KG1 (cell line): ENCODE data around the gene ADM5.
A peak's percentile ranks its signal among the peaks of the same experiment; 100 is the strongest.

ENCODE experiments used
- DNase-seq: peaks from one replicate; lab custom pipeline; 2025; lab: John Stamatoyannopoulos, UW

ADM5 gene

DNA sequence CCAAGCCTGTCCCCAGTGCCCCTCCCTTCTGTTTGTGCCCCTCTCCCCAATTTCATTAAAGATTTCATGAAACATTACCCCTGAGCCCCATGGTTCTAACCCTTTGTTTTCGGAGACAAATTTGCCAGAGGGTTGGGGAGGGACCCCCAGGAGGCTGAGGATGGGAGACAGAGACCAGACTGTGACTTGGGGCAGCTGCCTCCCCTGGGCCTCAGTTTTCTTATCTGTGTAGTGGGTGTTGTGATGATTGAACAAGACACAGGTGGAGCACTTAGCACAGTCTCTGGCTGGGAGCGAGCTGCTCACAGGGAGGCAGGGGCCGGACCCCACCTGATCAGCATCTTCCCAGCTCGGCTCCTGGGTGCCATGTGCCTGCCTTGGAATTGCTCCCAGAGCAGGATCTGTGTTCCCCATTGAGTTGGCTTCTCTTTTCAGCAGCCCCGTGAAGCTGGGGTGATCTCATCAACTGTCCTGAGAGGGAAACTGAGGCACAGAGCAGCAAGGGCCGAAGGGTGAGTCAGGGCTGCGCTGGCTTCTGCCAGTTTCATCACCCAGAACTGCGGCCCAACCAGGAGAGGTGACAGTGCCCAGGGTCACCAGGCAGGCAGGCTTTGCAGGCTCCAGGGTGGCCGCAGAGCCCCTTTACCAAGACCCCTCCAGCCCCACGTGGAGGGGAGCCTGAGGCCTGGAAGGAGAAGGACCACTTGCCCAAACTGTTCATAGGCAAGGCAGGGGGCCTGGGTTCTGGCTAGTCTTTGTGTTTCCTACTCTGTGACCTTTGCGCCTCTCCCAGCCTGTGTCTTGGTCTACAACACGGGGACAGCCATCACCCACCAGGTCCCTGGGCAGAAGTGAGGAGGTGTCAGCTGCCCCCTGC lies 30.6 kb upstream of the ADM5 start:
- no peak for DNase-seq

- no peak for DNase-seq
Observed at GRCh38 chr19:49660338-49660961, 28.9 kb upstream of the ADM5 start.

DNA sequence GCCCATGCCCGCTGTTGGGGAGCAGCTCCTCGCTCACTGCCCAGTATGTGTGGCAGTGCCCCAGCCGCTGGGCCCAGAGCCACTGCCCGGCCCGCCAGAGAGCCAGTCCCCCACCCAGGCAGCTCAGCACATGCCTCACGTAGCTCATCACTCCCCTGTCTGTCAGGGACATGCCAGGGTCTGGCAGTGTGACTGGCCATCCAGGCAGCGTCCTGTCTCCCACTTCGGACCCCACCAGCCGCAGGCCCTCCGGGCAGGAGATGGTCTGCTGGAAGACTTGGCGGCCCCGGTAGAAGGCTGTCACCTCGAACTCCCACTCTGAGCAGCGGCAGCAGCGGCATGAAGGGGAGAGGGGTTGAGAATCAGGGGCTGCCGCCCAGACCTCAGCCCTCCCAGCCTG lies 27.4 kb upstream of the ADM5 start:
- no peak for DNase-seq

GRCh38 chr19:49663224-49663623 lies 26.2 kb upstream of the ADM5 start:
- DNase-seq, result no peak

GRCh38 chr19:49664171-49665035 lies 25.0 kb upstream of the ADM5 start:
- DNase-seq, result peak; percentile 40

DNA sequence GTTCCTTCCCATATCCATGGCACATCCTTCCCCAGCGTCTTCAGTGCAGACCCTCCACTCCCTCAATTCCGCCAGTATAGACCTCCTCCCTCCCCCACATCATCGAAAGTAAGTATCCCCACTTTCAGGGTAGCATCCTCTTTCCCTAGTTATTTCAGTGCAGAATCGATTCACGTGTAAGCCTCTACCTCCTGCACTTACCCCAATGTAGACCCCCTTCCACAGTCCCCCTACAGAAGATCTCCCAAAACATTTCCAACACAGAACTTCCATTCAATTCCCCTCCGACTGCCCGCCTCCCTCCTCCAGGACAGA lies 24.4 kb upstream of the ADM5 start:
- DNase-seq, result no peak

- DNase-seq, result peak; percentile 89
Observed at GRCh38 chr19:49665351-49666119, 23.9 kb upstream of the ADM5 start, which contains the start of the genes BCL2L12 and IRF3. Gene BCL2L12 (plus strand): TSS chr19:49665933. CDS start chr19:49666693, 760 bp downstream. Gene IRF3 (minus strand): TSS chr19:49665857. CDS start chr19:49664838, 1,019 bp downstream.

GRCh38 chr19:49666120-49666444 lies 23.3 kb upstream of the ADM5 start:
- no peak for DNase-seq

GRCh38 chr19:49667473-49667872 lies 21.9 kb upstream of the ADM5 start:
- DNase-seq, result no peak

GRCh38 chr19:49669516-49669915 lies 19.9 kb upstream of the ADM5 start:
- no peak for DNase-seq

DNA sequence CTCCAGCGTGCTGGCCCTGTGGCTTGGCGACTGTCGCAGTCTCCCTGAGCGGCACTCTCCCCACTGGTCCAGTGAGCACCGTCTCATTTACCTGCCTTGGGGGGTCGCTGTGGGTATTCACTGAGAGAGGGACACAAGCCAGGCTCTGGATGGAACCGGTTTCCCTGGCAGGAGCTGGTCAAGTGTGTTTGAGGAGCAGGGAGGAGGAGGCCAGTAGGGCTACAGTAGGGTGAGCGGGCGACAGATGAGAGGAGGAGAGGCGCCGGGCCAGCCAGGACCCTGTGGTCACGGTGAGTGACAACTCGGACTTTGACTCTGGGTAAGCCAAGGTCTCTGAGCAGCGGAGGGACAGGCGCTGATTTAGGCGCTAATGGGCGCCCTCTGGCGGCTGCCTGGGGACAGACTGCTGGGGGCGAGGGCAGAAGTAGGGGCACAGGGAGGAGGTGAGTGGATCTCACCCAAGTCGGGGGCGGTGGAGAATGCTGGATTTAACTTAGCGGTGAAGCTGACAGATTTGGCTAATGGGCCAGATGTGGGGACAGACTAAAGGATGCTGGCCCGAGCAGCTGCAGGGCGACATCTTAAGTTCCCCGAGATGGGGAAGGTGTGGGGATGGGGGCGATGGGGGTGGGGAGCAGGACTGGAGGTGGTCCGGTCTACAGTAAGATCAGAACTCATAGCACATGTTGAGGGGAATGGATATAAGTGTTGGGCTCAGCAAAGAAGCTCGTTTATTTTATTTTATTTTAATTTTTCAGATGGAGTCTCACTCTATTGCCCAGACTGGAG lies 17.1 kb upstream of the ADM5 start:
- DNase-seq, result peak; percentile 49

- DNase-seq, result no peak
Observed at GRCh38 chr19:49676136-49676783, 13.1 kb upstream of the ADM5 start.

- DNase-seq, result peak; percentile 100
Observed at GRCh38 chr19:49676784-49677230, 12.6 kb upstream of the ADM5 start.

DNA sequence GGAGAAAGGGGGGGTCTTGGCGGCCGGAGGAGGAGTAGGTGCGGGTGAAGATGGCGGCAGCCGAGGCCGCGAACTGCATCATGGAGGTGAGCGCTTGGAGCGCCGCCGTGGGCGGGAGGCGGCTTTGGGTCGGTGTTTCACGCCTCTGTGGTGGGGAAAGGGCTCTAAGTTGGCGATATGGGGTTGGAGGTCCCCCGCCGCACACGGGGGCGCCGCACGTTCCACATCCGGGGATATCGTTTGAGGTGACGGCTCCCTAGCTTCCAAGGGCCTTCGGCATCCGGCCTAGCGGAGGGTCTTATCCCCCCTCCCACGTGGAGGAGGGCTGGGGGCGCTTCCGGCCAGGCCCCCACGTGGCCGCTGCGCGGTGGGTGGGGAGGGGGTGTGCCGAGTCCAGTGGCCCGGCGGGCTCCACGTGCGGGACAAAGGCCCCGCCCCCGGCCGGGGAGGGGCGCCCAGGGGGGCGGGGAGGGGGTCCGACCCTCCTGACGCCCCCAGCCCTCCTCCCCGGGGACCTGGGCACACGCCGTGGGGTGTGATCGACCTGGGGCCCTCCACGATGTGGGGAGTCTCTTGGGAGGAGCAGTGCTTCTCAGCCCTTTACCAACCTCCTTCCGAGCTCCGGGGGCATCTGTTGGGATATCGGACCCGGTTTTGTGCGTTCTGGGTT lies 12.0 kb upstream of the ADM5 start, which contains the start of gene PRMT1:
TSS of gene PRMT1 (plus strand) at position 41 of the 670 bp plus-strand sequence. CDS start at position 51, 10 bp downstream.
- no peak for DNase-seq

GRCh38 chr19:49677901-49678674 lies 11.3 kb upstream of the ADM5 start:
- peak; percentile 45 for DNase-seq

- DNase-seq, result no peak
Observed at GRCh38 chr19:49678985-49679770, 10.2 kb upstream of the ADM5 start.

DNA sequence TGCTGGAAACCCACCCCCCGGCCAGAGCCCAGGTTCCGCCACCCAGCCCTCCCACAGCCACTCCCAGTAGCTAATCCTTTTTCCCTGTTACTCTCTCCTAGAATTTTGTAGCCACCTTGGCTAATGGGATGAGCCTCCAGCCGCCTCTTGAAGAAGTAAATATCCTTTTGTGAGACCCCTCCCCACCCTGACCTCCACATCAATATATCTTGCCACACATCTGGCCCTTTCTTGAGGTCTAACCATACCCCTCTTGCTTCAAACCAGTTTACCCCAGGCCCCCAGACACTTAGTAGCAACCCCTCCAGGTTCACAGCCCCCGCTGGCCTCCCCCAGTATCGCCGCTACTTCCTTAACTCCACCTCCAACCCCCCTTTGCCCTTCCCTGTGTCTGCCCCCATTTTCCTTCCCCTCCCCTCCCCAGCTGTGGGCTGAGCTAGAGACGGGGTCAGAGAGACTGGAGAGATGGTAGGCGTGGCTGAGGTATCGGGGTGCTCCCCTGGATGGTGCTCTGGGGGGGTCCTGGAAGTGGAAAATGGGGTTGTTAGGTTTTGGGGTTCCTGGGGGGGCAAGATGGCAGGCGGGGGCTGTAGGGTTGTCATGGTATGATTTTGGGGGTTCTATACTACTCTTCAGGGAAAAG lies 9.5 kb upstream of the ADM5 start:
- DNase-seq, result no peak
